OCI-LY7 (cell line): ENCODE measurements around the gene PLD1. TPM values are rescaled to one million over a fixed set of nuclear protein-coding genes. Genes with fewer than 3 reads are reported as not detected.

Source experiments
- BruUV-seq: library from RNA; stranded (reverse); fragments of 400-500 nt; replicated peaks from 2 replicates; lab custom pipeline; 2021; lab: Mats Ljungman, UMichigan
- CTCF ChIA-PET: fragments of 300-600 bp; sonication (Branson Sonifier 250); formaldehyde crosslinking; loops from one replicate; lab custom pipeline; 2022; ENCODE audit warnings: antibody characterized with exemption; ENCODE audit not compliant: unreplicated experiment; lab: Charles Lee
- POLR2A ChIA-PET: fragments of 300-600 bp; sonication (Branson Sonifier 250); formaldehyde crosslinking; loops from one replicate; lab custom pipeline; 2022; ENCODE audit warnings: antibody characterized with exemption; lab: Charles Lee
- DNase-seq: peaks from one replicate; pipeline ENCODE4 v3.0.0-alpha.2; 2015; ENCODE audit warnings: low spot score
- H2AFZ ChIP-seq: fragments of 200-600 bp; sonication (generic), shearing (Covaris generic); 2 replicates; pipeline ENCODE4 v1.6.1; 2014; ENCODE audit warnings: mild to moderate bottlenecking, antibody characterized with exemption, low read length, moderate library complexity
- H3K27ac ChIP-seq: fragments of 200-600 bp; sonication (generic); 2 replicates; pipeline ENCODE4 v1.5.1; 2014; ENCODE audit warnings: mixed run types, low read depth, mild to moderate bottlenecking, moderate library complexity, low read length, inconsistent platforms; ENCODE audit not compliant: poor library complexity, severe bottlenecking
- H3K36me3 ChIP-seq: fragments of 200-600 bp; sonication (generic); 2 replicates; pipeline ENCODE4 v1.6.1; 2014; ENCODE audit warnings: mild to moderate bottlenecking, antibody characterized with exemption, low read length, moderate library complexity, mixed read lengths; ENCODE audit not compliant: insufficient read depth
- H3K4me1 ChIP-seq: fragments of 200-600 bp; sonication (generic); 2 replicates; pipeline ENCODE4 v1.5.1; 2014; ENCODE audit warnings: mild to moderate bottlenecking, low read length; ENCODE audit not compliant: insufficient read depth, poor library complexity, severe bottlenecking
- H3K4me2 ChIP-seq: fragments of 200-600 bp; sonication (generic); 2 replicates; pipeline ENCODE4 v1.6.1; 2014; ENCODE audit warnings: mild to moderate bottlenecking, low read length
- H3K4me3 ChIP-seq: fragments of 200-600 bp; sonication (generic); 2 replicates; pipeline ENCODE4 v1.5.1; 2014; ENCODE audit warnings: mild to moderate bottlenecking, low read depth, low read length; ENCODE audit not compliant: poor library complexity, severe bottlenecking
- H3K79me2 ChIP-seq: fragments of 200-600 bp; sonication (generic); 2 replicates; pipeline ENCODE4 v1.6.1; 2016; ENCODE audit warnings: low read depth, mild to moderate bottlenecking, low read length, moderate library complexity, mixed read lengths; ENCODE audit not compliant: insufficient read depth
- H3K9me2 ChIP-seq: fragments of 200-600 bp; sonication (generic); 2 replicates; pipeline ENCODE4 v1.6.1; 2016; ENCODE audit warnings: mild to moderate bottlenecking, low read length, mixed read lengths; ENCODE audit not compliant: insufficient read depth
- H3K9me3 ChIP-seq: fragments of 200-600 bp; sonication (generic); 2 replicates; pipeline ENCODE4 v1.6.1; 2014; ENCODE audit warnings: mild to moderate bottlenecking, mixed run types, low read length, mixed read lengths
- H4K20me1 ChIP-seq: fragments of 200-600 bp; sonication (generic); 2 replicates; pipeline ENCODE4 v1.6.1; 2014; ENCODE audit warnings: mild to moderate bottlenecking, antibody characterized with exemption, low read length, moderate library complexity, mixed read lengths; ENCODE audit not compliant: insufficient read depth
- EZH2phosphoT487 ChIP-seq: fragments of 200-600 bp; sonication (generic); IDR thresholded peaks from 2 replicates; pipeline ENCODE4 v1.6.1; 2018; ENCODE audit warnings: low read depth, borderline replicate concordance, mild to moderate bottlenecking, mixed run types, antibody characterized with exemption, low read length, moderate library complexity, mixed read lengths
- intact Hi-C: fragments of 100-400 bp; cut with micrococcal nuclease; formaldehyde crosslinking; loops from one replicate; pipeline ENCODE4 v1.10.0; 2022; ENCODE audit not compliant: unreplicated experiment
- total RNA-seq, 2 experiments: library from RNA; depleted of rRNA in 1 of 2; stranded (reverse); fragments of >200 nt in 1 of 2; shearing (Covaris generic) in 1 of 2; gene quantifications; 2 replicates each; pipeline ENCODE4 v1.2.3, GENCODE V29; 2014 to 2022
- TF ChIP-seq, protein P1 (sequence below): fragments of 200-600 bp; sonication (generic); conservative IDR thresholded peaks from 2 replicates; pipeline ENCODE4 v1.5.1; 2014; ENCODE audit warnings: mild to moderate bottlenecking, antibody characterized with exemption, low read length, moderate library complexity, mixed read lengths

Gene PLD1
- total RNA-seq, 2 experiments from 2014 or later: not detected

DNA sequence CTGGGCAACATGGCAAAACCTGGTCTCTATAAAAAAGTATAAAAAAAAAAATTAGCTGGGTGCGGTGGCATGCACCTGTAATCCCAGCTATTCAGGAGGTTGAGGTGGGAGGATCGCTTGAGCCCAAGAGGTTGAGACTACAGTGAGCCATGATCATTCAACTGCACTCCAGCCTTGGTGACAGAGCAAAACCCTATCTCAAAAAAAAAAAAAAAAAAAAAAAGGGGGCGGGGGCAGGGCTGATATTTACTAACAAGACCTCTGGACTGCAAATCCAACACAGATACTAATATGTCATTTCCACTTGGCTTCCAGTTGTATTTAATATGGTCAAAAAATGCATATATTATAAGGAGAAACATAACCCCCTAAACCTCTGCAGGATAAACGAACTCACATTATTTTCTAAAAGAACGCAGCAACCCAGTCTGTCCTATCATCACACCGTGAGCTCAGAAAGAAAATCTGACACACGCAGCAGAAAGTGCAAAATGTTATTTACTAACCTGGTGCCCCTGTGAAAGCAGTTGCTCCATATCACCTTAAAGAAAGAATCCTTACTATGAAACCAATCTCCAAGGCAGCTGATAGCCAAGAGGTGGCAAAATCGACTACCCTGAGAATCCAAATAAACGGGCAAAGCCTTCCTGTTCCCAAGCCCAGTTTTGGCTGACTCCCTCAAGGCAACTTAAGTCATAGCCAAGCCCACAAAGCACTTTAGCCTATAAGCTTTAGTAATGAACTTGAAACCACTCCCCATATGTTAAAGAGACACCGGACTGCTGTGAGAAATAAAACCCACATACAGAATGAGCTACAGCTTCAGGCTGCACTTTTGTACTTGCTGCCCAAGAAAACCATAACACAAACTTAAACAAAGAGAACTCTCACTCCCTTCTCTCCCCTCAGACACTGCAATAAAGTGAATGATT lies 39.3 kb downstream of the PLD1 start:
- Histone ChIP-seq H3K9me3 (no peaks in the 10 kb centered on the region), H3K9me2 (no peaks in the 10 kb centered on the region), H3K4me2 (no peak overlapping the region), H3K36me3 (no peaks in the 10 kb centered on the region), H3K4me1 (no peaks in the 10 kb centered on the region), H2AFZ (no peak overlapping the region), H3K27ac (no peak overlapping the region), H3K79me2 (no peaks in the 10 kb centered on the region), H3K4me3 (no peak overlapping the region), H4K20me1 (no peaks in the 10 kb centered on the region)
- TF ChIP-seq EZH2phosphoT487: no peak
- TF ChIP-seq, protein P1, sequence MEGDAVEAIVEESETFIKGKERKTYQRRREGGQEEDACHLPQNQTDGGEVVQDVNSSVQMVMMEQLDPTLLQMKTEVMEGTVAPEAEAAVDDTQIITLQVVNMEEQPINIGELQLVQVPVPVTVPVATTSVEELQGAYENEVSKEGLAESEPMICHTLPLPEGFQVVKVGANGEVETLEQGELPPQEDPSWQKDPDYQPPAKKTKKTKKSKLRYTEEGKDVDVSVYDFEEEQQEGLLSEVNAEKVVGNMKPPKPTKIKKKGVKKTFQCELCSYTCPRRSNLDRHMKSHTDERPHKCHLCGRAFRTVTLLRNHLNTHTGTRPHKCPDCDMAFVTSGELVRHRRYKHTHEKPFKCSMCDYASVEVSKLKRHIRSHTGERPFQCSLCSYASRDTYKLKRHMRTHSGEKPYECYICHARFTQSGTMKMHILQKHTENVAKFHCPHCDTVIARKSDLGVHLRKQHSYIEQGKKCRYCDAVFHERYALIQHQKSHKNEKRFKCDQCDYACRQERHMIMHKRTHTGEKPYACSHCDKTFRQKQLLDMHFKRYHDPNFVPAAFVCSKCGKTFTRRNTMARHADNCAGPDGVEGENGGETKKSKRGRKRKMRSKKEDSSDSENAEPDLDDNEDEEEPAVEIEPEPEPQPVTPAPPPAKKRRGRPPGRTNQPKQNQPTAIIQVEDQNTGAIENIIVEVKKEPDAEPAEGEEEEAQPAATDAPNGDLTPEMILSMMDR: no peak
- intact Hi-C loops: loop anchor here (10.0 kb wide), 2 partner anchors 574 to 674 kb away; partner anchors contain the start of gene GHSR
- no TSS peak for BruUV-seq
- ChIA-PET CTCF (no interaction called here), POLR2A (interaction anchor here (1.9 to 2.0 kb wide), 2 partner anchors 18 to 67 kb away, joined by 4 to 9 read pairs; no protein-coding TSS in a partner anchor)
- DNase-seq: no peak

DNA sequence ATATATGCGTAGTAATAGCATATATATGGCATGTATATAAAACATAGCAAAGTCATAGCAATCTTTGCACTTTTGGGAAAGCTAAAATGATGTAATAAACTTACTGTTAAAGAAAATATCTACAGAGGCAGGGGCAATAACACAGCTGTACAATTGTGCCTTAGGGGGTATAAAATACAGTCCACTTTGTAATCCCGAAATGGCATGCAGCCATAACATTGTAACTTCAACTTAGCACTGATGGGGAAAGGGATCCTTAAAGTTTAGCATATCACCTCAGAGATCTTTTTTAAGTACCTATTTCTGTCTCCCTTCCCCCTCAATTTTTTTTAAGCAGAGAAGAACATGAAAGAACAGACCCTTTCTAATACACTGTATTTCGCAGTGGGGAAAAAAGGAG lies 40.8 kb downstream of the PLD1 start:
- no peaks in the 10 kb centered on the region for H3K79me2 ChIP-seq
- H3K36me3 ChIP-seq: no peaks in the 10 kb centered on the region
- no peaks in the 10 kb centered on the region for H3K4me1 ChIP-seq
- BruUV-seq: no TSS peak
- no peak overlapping the region for H3K27ac ChIP-seq
- no peak for DNase-seq
- ChIA-PET POLR2A (interaction anchor here (1.0 kb wide), 1 partner anchor 18 kb away, joined by 4 read pairs; no protein-coding TSS in a partner anchor), CTCF (no interaction called here)
- no peak overlapping the region for H3K4me3 ChIP-seq
- H3K9me2 ChIP-seq: no peaks in the 10 kb centered on the region
- TF ChIP-seq, protein P1: no peak
- H3K9me3 ChIP-seq: no peaks in the 10 kb centered on the region
- H2AFZ ChIP-seq: no peak overlapping the region
- no peak overlapping the region for H3K4me2 ChIP-seq
- no peaks in the 10 kb centered on the region for H4K20me1 ChIP-seq
- intact Hi-C loops: no loop called here

GRCh38 chr3:171768986-171769385 lies 41.3 kb downstream of the PLD1 start:
- ChIA-PET CTCF (no interaction called here), POLR2A (interaction anchor here (1.0 kb wide), 1 partner anchor 18 kb away, joined by 4 read pairs; no protein-coding TSS in a partner anchor)
- Histone ChIP-seq H3K79me2 (no peaks in the 10 kb centered on the region), H4K20me1 (no peaks in the 10 kb centered on the region), H3K36me3 (no peaks in the 10 kb centered on the region), H3K9me3 (no peaks in the 10 kb centered on the region), H2AFZ (no peak overlapping the region), H3K4me3 (no peak overlapping the region), H3K27ac (no peak overlapping the region), H3K9me2 (no peaks in the 10 kb centered on the region), H3K4me1 (no peaks in the 10 kb centered on the region), H3K4me2 (no peak overlapping the region)
- no TSS peak for BruUV-seq
- TF ChIP-seq, protein P1: no peak
- no peak for TF ChIP-seq EZH2phosphoT487
- intact Hi-C loops: no loop called here
- DNase-seq: no peak
